ENCODE data around the gene GTF3C2. TPM values are rescaled to one million over a fixed set of nuclear protein-coding genes. Genes with fewer than 3 reads are reported as not detected.

The GTF3C2 gene
- total and polyA plus RNA-seq, 9 of the 15 experiments (the other 6 are each of a cell fraction or from before 2014, with no cell fraction given): 35.5 to 96.8 (median 53.0) TPM

GRCh38 chr2:27379836-27380625 is 23.5 kb upstream of the GTF3C2 start (continued):
- TF ChIP-seq IRF1 (CRISPR knock-in tag; IDR thresholded peaks at IDR 0.05; ENCODE audit: borderline replicate concordance) (no peak), BRD9 (IDR thresholded peaks at IDR 0.05; ENCODE audit: low read depth, partially characterized antibody) (no peak), NFRKB (IDR thresholded peaks at IDR 0.05; ENCODE audit: low read depth) (0 out of 2 replicates have a peak, but pooled peaks have one; percentile 41), ZBTB34 (CRISPR knock-in tag; IDR thresholded peaks at IDR 0.05) (no peak), FOXA1 (IDR thresholded peaks at IDR 0.05; ENCODE audit: borderline replicate concordance) (no peak), STAT5A (IDR thresholded peaks at IDR 0.05; ENCODE audit: borderline replicate concordance, low read length) (no peak), MTA2 (IDR thresholded peaks at IDR 0.05; ENCODE audit: low read depth) (peak; percentile 63; the same call in 1 of the 2 replicates), KDM5B (IDR thresholded peaks at IDR 0.05; ENCODE audit: insufficient replicate concordance, low read depth, low read length) (peak; percentile 14), SMARCA4 (IDR thresholded peaks at IDR 0.05) (no peak), KDM4B (IDR thresholded peaks at IDR 0.05; ENCODE audit: borderline replicate concordance in 2 of 2, low read depth in 1 of 2) (no peak), LEF1 (IDR thresholded peaks at IDR 0.05) (no peak), ZNF696 (CRISPR knock-in tag; conservative IDR thresholded peaks at IDR 0.05) (no peak), ATF4 (CRISPR knock-in tag; IDR thresholded peaks at IDR 0.05) (no peak), POLR2AphosphoS5 (IDR thresholded peaks at IDR 0.05; ENCODE audit: control insufficient read depth, insufficient read depth, low read depth, low read length) (peak; percentile 52; the same call in 1 of the 2 replicates), NUFIP1 (IDR thresholded peaks at IDR 0.05; ENCODE audit: partially characterized antibody) (no peak), HNRNPUL1 (IDR thresholded peaks at IDR 0.05; ENCODE audit: low read length) (no peak), ZBTB17 (CRISPR knock-in tag; IDR thresholded peaks at IDR 0.05) (no peak), POLR3A (IDR thresholded peaks at IDR 0.05; ENCODE audit: borderline replicate concordance, extremely low read depth, insufficient read depth, insufficient read length) (no peak)
